K562 (cell line): ENCODE measurements around the gene ZNF587.

ENCODE experiments used
- CBX8 ChIP-seq: fragments of 200-600 bp; sonication (generic); IDR thresholded peaks from 2 replicates; pipeline ENCODE4 v1.6.1; 2012; ENCODE audit warnings: borderline replicate concordance, mixed run types, low read depth, mild to moderate bottlenecking, moderate library complexity, mixed read lengths, low read length, control low read depth, inconsistent platforms; ENCODE audit not compliant: poor library complexity, severe bottlenecking; ENCODE audit errors: extremely low read depth
- CTCF ChIP-seq, 3 experiments: IDR thresholded peaks in 2 of 3; conservative IDR thresholded peaks in 1 of 3; 2 replicates each; pipeline ENCODE4 v1.5.1; 2011 to 2012; ENCODE audit warnings: low read length in 3 of 3, mild to moderate bottlenecking in 3 of 3, control low read depth in 2 of 3, improper control_type of control experiment in 1 of 3, inconsistent platforms in 1 of 3, low read depth in 1 of 3, mixed read lengths in 1 of 3, moderate library complexity in 1 of 3; ENCODE audit not compliant: insufficient read depth in 2 of 3
- FOSL1 ChIP-seq: fragments of 200-800 bp; sonication (Bioruptor generic); conservative IDR thresholded peaks from 2 replicates; pipeline ENCODE4 v1.6.1; 2016; ENCODE audit warnings: missing genetic modification characterization, missing compliant biosample characterization
- MAX ChIP-seq: sonication (generic); formaldehyde crosslinking; IDR thresholded peaks from 2 replicates; pipeline ENCODE4 v1.9.0; 2022; ENCODE audit warnings: mild to moderate bottlenecking, missing genetic modification reagents
- MLX ChIP-seq, 2 experiments: fragments of 450-650 bp in 1 of 2; sonication (generic) in 1 of 2; formaldehyde crosslinking; conservative IDR thresholded peaks; 2 replicates each; pipeline versions ENCODE4 v1.4.0 to v1.8.1; 2020 to 2022; ENCODE audit warnings: mild to moderate bottlenecking in 1 of 2, missing genetic modification reagents in 1 of 2
- POLR2AphosphoS5 ChIP-seq: IDR thresholded peaks from 2 replicates; pipeline ENCODE4 v1.6.1; 2011; ENCODE audit warnings: mild to moderate bottlenecking, low read depth, low read length, moderate library complexity; ENCODE audit not compliant: control insufficient read depth, insufficient read depth
- RFX5 ChIP-seq: IDR thresholded peaks from 2 replicates; pipeline ENCODE4 v1.6.1; 2011; ENCODE audit warnings: low read depth, mild to moderate bottlenecking, improper control_type of control experiment, low read length
- USF1 ChIP-seq: sonication (generic); formaldehyde crosslinking; IDR thresholded peaks from 2 replicates; pipeline ENCODE4 v1.9.0; 2022; ENCODE audit warnings: mild to moderate bottlenecking, missing genetic modification reagents
- VEZF1 ChIP-seq: fragments of 200-800 bp; sonication (Bioruptor generic); IDR thresholded peaks from 2 replicates; pipeline ENCODE4 v1.6.1; 2017; ENCODE audit warnings: missing genetic modification characterization, missing compliant biosample characterization
- ZEB2 ChIP-seq: fragments of 450-650 bp; IDR thresholded peaks from 2 replicates; pipeline ENCODE4 v1.6.1; 2016
- ZNF740 ChIP-seq, 3 experiments: fragments of 200-800 bp in 1 of 3; sonication (Bioruptor generic) in 1 of 3; sonication (generic) in 1 of 3; formaldehyde crosslinking in 1 of 3; IDR thresholded peaks; 2 replicates each; pipeline versions ENCODE4 v1.6.1 to v1.8.0; 2016 to 2022; ENCODE audit warnings: mild to moderate bottlenecking in 2 of 3, missing compliant biosample characterization in 2 of 3, missing genetic modification characterization in 2 of 3, missing genetic modification reagents in 1 of 3

GRCh38 chr19:57819475-57820148 lies 30.0 kb upstream of the ZNF587 start:
- peak in 1 of 3 experiments; percentile 44; a peak in 2 of 6 replicates for TF ChIP-seq CTCF (IDR thresholded peaks at IDR 0.05 in 2 of 3, conservative IDR thresholded peaks at IDR 0.05 in 1 of 3; ENCODE audit: insufficient read depth in 2 of 3, low read depth in 1 of 3, low read length in 3 of 3)
- peak; percentile 63; the same call in 1 of the 2 replicates for TF ChIP-seq POLR2AphosphoS5
- TF ChIP-seq ZEB2: no peak
- no peak for TF ChIP-seq ZNF740 (CRISPR knock-in tag; IDR thresholded peaks at IDR 0.05)
- TF ChIP-seq ZNF740 (tag; IDR thresholded peaks at IDR 0.05): no peak
- no peak for TF ChIP-seq VEZF1 (CRISPR knock-in tag)
- TF ChIP-seq FOSL1: no peak
- TF ChIP-seq USF1 (CRISPR knock-in tag): no peak; the same call in 1 of the 2 replicates
- TF ChIP-seq CBX8: no peak
- no peak for TF ChIP-seq MLX (CRISPR knock-in tag; conservative IDR thresholded peaks at IDR 0.05)
- no peak for TF ChIP-seq RFX5
- TF ChIP-seq MAX: peak; percentile 68
